MCF 10A (cell line): ENCODE data around the gene KRT6B. TPM values are rescaled to one million over a fixed set of nuclear protein-coding genes. Genes with fewer than 3 reads are reported as not detected.

ENCODE experiments used
- BruUV-seq: library from RNA; stranded (reverse); fragments of 400-500 nt; replicated peaks from 2 replicates; lab custom pipeline; 2021; lab: Mats Ljungman, UMichigan
- CTCF ChIA-PET: fragments of 300-600 bp; sonication (Branson Sonifier 250); formaldehyde crosslinking; extraction: SDS; loops from one replicate; lab custom pipeline; 2021; ENCODE audit warnings: antibody characterized with exemption, inconsistent platforms; lab: Yijun Ruan, JAX
- POLR2A ChIA-PET: fragments of 300-600, 350-650 bp; sonication (Branson Sonifier 250); formaldehyde crosslinking; extraction: SDS; loops from one replicate; lab custom pipeline; 2020; ENCODE audit warnings: antibody characterized with exemption, inconsistent platforms; lab: Yijun Ruan, JAX
- DNase-seq: peaks from one replicate; pipeline ENCODE4 v3.0.0-alpha.2; 2018; ENCODE audit not compliant: unreplicated experiment
- H3K27ac Mint-ChIP-seq: one replicate; pipeline ENCODE4 v1.8.0; 2022; ENCODE audit warnings: mild to moderate bottlenecking, low read depth, mixed read lengths; ENCODE audit not compliant: unreplicated experiment
- H3K27me3 Mint-ChIP-seq: one replicate; pipeline ENCODE4 v1.8.0; 2022; ENCODE audit warnings: mixed read lengths; ENCODE audit not compliant: insufficient read depth, unreplicated experiment
- H3K36me3 Mint-ChIP-seq: one replicate; pipeline ENCODE4 v1.8.0; 2022; ENCODE audit warnings: mild to moderate bottlenecking, moderate library complexity, mixed read lengths; ENCODE audit not compliant: insufficient read depth, unreplicated experiment
- H3K4me1 Mint-ChIP-seq: one replicate; pipeline ENCODE4 v1.8.0; 2022; ENCODE audit warnings: mixed read lengths; ENCODE audit not compliant: insufficient read depth, unreplicated experiment
- H3K4me3 Mint-ChIP-seq: one replicate; pipeline ENCODE4 v1.8.0; 2022; ENCODE audit warnings: mild to moderate bottlenecking, moderate library complexity, mixed read lengths; ENCODE audit not compliant: unreplicated experiment
- H3K9me3 Mint-ChIP-seq: one replicate; pipeline ENCODE4 v1.8.0; 2022; ENCODE audit warnings: mixed read lengths; ENCODE audit not compliant: unreplicated experiment
- intact Hi-C: fragments of 100-400 bp; cut with micrococcal nuclease; formaldehyde crosslinking; loops from 2 replicates; pipeline ENCODE4 v1.14.1; 2022
- total RNA-seq: library from RNA; stranded (reverse); gene quantifications from 2 replicates; pipeline ENCODE4 v1.2.3, GENCODE V29; 2022
- TF ChIP-seq, protein P1 (sequence below): fragments of 200-600 bp; IDR thresholded peaks from one replicate; pipeline ENCODE4 v1.8.0; 2022; ENCODE audit warnings: antibody characterized with exemption, mild to moderate bottlenecking; ENCODE audit not compliant: unreplicated experiment

Gene KRT6B
- total RNA-seq, 1 experiment from 2014 or later, result 3.3 TPM

DNA sequence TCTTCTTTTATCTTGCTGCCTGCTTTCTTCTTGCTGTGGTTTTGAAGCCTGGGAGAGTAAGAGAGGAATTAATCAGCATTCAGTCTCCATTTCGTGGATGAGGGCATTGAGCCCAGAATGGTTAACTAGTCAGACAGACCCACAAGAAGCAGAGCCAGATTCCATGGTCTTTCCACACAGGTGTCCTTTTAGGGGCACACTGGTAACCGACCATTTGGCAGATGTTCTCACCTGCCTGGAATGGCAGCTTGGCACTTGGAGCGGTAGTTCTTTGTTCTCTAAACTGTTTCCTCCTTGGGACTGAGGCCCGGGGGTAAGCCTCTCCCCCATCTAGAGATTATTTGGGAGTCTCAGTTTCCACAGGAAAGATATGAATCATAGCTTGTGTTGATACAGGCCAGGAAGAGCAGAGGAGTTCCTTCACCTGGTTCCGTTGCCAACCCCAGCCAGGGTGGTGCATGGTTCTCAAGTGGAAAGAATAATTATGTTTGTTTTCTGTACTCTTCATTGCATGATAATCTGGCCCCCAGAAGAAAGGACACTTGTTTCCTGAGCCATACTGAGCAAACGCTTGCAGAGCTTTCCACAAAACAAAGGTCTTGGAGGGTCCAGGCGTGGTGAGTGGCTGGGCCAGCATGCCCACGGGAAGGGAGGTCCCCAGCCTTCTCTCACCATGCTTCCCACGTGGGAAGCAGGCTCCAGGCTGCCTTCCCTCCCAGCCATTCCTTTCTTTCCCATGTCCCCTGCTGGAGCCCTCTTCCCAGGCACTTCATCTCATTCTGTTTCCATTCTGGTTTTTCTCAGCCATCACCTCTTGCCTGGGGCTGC is 15.7 kb downstream of the KRT6B start:
- ChIA-PET CTCF (interaction anchor here (0.6 to 1.0 kb wide), 3 partner anchors 63 to 497 kb away, joined by 3 to 4 read pairs (median 4); no protein-coding TSS in a partner anchor), POLR2A (interaction anchor here (1.0 kb wide), 1 partner anchor 59 kb away, joined by 5 read pairs; no protein-coding TSS in a partner anchor)
- intact Hi-C loops, result no loop called here
- H3K4me3 Mint-ChIP-seq, result no peak overlapping the region
- DNase-seq, result peak; percentile 83
- TF ChIP-seq, protein P1, sequence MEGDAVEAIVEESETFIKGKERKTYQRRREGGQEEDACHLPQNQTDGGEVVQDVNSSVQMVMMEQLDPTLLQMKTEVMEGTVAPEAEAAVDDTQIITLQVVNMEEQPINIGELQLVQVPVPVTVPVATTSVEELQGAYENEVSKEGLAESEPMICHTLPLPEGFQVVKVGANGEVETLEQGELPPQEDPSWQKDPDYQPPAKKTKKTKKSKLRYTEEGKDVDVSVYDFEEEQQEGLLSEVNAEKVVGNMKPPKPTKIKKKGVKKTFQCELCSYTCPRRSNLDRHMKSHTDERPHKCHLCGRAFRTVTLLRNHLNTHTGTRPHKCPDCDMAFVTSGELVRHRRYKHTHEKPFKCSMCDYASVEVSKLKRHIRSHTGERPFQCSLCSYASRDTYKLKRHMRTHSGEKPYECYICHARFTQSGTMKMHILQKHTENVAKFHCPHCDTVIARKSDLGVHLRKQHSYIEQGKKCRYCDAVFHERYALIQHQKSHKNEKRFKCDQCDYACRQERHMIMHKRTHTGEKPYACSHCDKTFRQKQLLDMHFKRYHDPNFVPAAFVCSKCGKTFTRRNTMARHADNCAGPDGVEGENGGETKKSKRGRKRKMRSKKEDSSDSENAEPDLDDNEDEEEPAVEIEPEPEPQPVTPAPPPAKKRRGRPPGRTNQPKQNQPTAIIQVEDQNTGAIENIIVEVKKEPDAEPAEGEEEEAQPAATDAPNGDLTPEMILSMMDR, result no peak
- H3K27ac Mint-ChIP-seq, result no peak overlapping the region
- H3K36me3 Mint-ChIP-seq, result no peaks in the 10 kb centered on the region
- no peaks in the 10 kb centered on the region for H3K9me3 Mint-ChIP-seq
- H3K27me3 Mint-ChIP-seq, result peaks cover 18% of the 10 kb centered on the region
- no TSS peak for BruUV-seq
- H3K4me1 Mint-ChIP-seq, result peaks cover 32% of the 10 kb centered on the region

- H3K9me3 Mint-ChIP-seq, result no peaks in the 10 kb centered on the region
- H3K36me3 Mint-ChIP-seq, result no peaks in the 10 kb centered on the region
- ChIA-PET POLR2A (interaction anchor here (0.9 to 1.2 kb wide), 3 partner anchors 8 to 59 kb away, joined by 4 to 5 read pairs (median 5); no protein-coding TSS in a partner anchor), CTCF (interaction anchor here (0.6 to 0.7 kb wide), 3 partner anchors 17 to 497 kb away, joined by 3 to 4 read pairs (median 3); no protein-coding TSS in a partner anchor)
- peaks cover 26% of the 10 kb centered on the region for H3K4me1 Mint-ChIP-seq
- no peak overlapping the region for H3K4me3 Mint-ChIP-seq
- H3K27me3 Mint-ChIP-seq, result peaks cover 23% of the 10 kb centered on the region
- intact Hi-C loops, result no loop called here
- no TSS peak for BruUV-seq
- TF ChIP-seq, protein P1, result no peak
- no peak for DNase-seq
- H3K27ac Mint-ChIP-seq, result no peak overlapping the region
Observed at GRCh38 chr12:52435659-52435999, 16.3 kb downstream of the KRT6B start.

GRCh38 chr12:52434760-52435530 is 17.0 kb downstream of the KRT6B start:
- no TSS peak for BruUV-seq
- CTCF ChIA-PET, result interaction anchor here (0.7 kb wide), 1 partner anchor 18 kb away, joined by 3 read pairs; no protein-coding TSS in a partner anchor
- Mint-ChIP-seq H3K27ac (no peak overlapping the region), H3K4me3 (no peak overlapping the region), H3K27me3 (peaks cover 28% of the 10 kb centered on the region), H3K4me1 (peaks cover 25% of the 10 kb centered on the region), H3K9me3 (no peaks in the 10 kb centered on the region), H3K36me3 (no peaks in the 10 kb centered on the region)
- TF ChIP-seq, protein P1, result no peak
- intact Hi-C loops, result no loop called here
- peak; percentile 20 for DNase-seq
- POLR2A ChIA-PET, result interaction anchor here (0.9 to 1.2 kb wide), 2 partner anchors 8 to 18 kb away, joined by 4 to 5 read pairs; no protein-coding TSS in a partner anchor
